ENCODE measurements around the gene ORC1.

DNA sequence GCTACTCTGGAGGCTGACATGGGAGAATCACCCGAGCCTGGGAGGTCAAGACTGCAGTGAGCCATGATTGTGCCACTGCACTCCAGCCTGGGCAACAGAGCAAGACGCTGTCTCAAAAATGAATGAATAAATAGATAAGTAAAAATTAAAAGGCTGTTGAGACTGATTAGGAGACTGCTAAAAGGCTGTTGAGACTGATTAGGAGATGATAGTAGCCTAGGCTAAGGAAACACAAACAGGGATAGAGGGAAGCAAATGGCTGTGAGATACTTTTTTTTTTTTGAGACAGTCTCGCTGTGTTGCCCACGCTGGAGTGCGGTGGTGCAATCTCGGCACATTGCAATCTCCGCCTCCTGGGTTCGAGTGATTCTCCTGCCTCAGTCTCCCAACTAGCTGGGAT, 28.6 kb upstream of the ORC1 start:
- TF ChIP-seq, protein P1, sequence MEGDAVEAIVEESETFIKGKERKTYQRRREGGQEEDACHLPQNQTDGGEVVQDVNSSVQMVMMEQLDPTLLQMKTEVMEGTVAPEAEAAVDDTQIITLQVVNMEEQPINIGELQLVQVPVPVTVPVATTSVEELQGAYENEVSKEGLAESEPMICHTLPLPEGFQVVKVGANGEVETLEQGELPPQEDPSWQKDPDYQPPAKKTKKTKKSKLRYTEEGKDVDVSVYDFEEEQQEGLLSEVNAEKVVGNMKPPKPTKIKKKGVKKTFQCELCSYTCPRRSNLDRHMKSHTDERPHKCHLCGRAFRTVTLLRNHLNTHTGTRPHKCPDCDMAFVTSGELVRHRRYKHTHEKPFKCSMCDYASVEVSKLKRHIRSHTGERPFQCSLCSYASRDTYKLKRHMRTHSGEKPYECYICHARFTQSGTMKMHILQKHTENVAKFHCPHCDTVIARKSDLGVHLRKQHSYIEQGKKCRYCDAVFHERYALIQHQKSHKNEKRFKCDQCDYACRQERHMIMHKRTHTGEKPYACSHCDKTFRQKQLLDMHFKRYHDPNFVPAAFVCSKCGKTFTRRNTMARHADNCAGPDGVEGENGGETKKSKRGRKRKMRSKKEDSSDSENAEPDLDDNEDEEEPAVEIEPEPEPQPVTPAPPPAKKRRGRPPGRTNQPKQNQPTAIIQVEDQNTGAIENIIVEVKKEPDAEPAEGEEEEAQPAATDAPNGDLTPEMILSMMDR (IDR thresholded peaks at IDR 0.05) = no peak
- TF ChIP-seq EP300 (IDR thresholded peaks at IDR 0.05) (no peak), POLR2A (IDR thresholded peaks at IDR 0.05) (no peak)
